ENCODE measurements around the gene SEC14L2. TPM values are rescaled to one million over a fixed set of nuclear protein-coding genes. Genes with fewer than 3 reads are reported as not detected.
"Not testable (repeated sequence)": the region's sequence is repeated elsewhere in the genome, so short reads cannot be mapped to it uniquely, and the experiment has no call there.

The SEC14L2 gene
- total RNA-seq, 1 donor from 2014 or later, result 20.6 TPM

DNA sequence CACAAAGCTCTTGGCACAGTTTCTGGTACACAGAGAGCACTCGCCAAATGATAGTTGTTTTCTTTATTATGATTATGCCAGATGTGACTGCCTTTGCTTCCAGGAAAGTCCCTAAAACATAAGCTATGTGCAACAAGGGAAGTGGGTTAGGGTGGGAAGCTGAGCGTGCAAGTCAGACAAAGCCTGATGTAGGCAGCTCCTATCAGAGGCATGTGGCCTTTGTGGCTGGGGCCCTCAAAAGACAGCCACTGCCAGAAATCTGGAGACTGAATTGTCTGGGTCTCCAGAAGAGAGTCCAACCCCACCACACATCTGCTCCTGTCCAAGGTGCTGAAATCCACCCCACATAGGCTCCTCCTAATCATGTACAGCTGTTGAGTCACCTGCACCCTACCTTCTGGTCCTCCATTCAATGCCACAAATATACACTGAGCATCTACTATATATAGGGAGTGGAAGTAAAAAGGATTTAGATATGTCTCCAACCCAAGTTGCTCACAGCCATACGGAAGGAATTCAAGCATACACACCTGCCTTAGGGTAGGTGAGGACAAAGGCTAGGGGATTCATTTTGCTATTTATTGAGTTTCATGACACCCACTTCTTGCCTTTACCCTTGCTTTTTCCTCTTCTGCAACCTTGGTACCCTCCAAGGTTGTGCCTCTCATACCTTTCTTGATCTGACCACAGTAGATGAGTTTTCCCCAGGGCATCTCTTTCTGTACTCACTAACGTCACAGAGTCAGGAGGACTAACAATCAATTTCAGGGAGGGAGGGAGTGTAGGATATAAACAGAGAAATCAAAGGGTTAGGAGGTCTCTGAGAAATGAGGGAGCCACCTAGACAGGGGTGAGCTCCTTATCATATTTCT, 62.6 kb downstream of the SEC14L2 start:
- Histone ChIP-seq H3K27me3 (no peaks in the 10 kb centered on the region), H3K9me3 (no peaks in the 10 kb centered on the region), H3K27ac (no peak overlapping the region), H3K4me1 (no peaks in the 10 kb centered on the region), H3K36me3 (no peaks in the 10 kb centered on the region), H3K4me3 (no peak overlapping the region)
- no peak for DNase-seq (ENCODE audit: extremely low spot score in 2 of 2)
- TF ChIP-seq POLR2A (IDR thresholded peaks at IDR 0.05), result no peak
- TF ChIP-seq POLR2AphosphoS5 (IDR thresholded peaks at IDR 0.05; ENCODE audit: insufficient read depth in 1 of 2, low read depth in 1 of 2), result no peak
- no peak for TF ChIP-seq CTCF (IDR thresholded peaks at IDR 0.05)
- intact Hi-C loops (cut with DNase I), result no loop called here

DNA sequence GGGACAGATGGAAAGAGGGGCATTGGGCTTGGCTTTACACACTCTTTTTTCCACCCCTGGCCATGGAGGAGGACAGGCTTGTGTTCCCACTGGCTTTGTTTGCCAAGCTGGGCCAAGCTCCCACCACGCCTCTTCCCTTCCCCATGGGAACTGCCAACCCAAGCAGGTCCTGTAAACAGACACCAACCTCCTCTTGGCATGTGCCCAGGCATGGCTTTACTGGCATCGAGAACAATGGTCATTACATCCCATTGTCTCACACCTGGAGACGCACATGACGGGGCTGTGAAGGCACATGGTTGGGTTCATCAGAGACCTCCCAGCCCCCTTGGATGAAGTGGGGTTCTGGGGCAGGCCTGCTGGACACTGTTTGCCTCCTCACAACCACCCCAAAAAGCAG, 63.3 kb downstream of the SEC14L2 start:
- Histone ChIP-seq H3K27me3 (no peaks in the 10 kb centered on the region), H3K4me1 (no peaks in the 10 kb centered on the region), H3K36me3 (no peaks in the 10 kb centered on the region), H3K9me3 (no peaks in the 10 kb centered on the region), H3K4me3 (no peak overlapping the region), H3K27ac (no peak overlapping the region)
- TF ChIP-seq POLR2AphosphoS5 (IDR thresholded peaks at IDR 0.05; ENCODE audit: insufficient read depth in 1 of 2, low read depth in 1 of 2), result no peak
- TF ChIP-seq CTCF (IDR thresholded peaks at IDR 0.05), result no peak
- no peak for TF ChIP-seq POLR2A (IDR thresholded peaks at IDR 0.05)
- no peak for DNase-seq (ENCODE audit: extremely low spot score in 2 of 2)
- intact Hi-C loops (cut with DNase I), result no loop called here

- intact Hi-C loops (cut with DNase I), result not testable (repeated sequence)
Measured at GRCh38 chr22:30460555-30460954, 63.7 kb downstream of the SEC14L2 start.

GRCh38 chr22:30469165-30469564, 72.3 kb downstream of the SEC14L2 start:
- no peak overlapping the region for H3K4me3 ChIP-seq
- H3K27ac ChIP-seq, result no peak overlapping the region
- no peak for DNase-seq (ENCODE audit: extremely low spot score in 2 of 2)
- H3K4me1 ChIP-seq, result no peaks in the 10 kb centered on the region
- no peak for TF ChIP-seq CTCF (IDR thresholded peaks at IDR 0.05)
- TF ChIP-seq POLR2AphosphoS5 (IDR thresholded peaks at IDR 0.05; ENCODE audit: insufficient read depth in 1 of 2, low read depth in 1 of 2), result no peak
- H3K27me3 ChIP-seq, result no peaks in the 10 kb centered on the region
- no peaks in the 10 kb centered on the region for H3K9me3 ChIP-seq
- intact Hi-C loops (cut with DNase I), result no loop called here
- no peaks in the 10 kb centered on the region for H3K36me3 ChIP-seq

More at GRCh38 chr22:30460555-30460954, 63.7 kb downstream of the SEC14L2 start:
- not testable (repeated sequence) for H3K4me3 ChIP-seq; H3K27me3 ChIP-seq; H3K9me3 ChIP-seq; H3K4me1 ChIP-seq; H3K36me3 ChIP-seq; DNase-seq (ENCODE audit: extremely low spot score in 2 of 2); H3K27ac ChIP-seq

DNA sequence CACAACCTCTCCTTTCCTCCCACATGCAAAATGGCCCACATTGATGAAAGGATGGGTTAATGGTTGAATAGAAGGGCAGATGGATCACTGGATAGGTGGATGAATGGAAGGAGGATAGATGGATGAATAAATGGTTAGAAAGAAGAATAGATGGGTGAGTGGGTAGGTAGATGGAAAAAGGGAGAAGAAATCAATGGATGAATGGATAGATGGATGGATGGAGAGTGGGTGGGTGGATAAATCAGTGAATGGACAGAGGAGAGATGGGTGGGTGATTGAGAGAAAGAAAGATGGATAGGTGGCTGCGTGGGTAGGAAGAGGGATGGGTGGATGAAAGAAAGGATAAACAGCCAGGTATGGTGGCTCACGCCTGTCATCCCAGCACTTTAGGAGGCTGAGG, 73.8 kb downstream of the SEC14L2 start:
- DNase-seq (ENCODE audit: extremely low spot score in 2 of 2), result no peak
- Histone ChIP-seq H3K9me3 (no peaks in the 10 kb centered on the region), H3K4me3 (no peak overlapping the region), H3K4me1 (no peaks in the 10 kb centered on the region), H3K27me3 (no peaks in the 10 kb centered on the region), H3K27ac (no peak overlapping the region), H3K36me3 (no peaks in the 10 kb centered on the region)
- no peak for TF ChIP-seq CTCF (IDR thresholded peaks at IDR 0.05)
- TF ChIP-seq POLR2A (IDR thresholded peaks at IDR 0.05), result no peak
- no peak for TF ChIP-seq POLR2AphosphoS5 (IDR thresholded peaks at IDR 0.05; ENCODE audit: insufficient read depth in 1 of 2, low read depth in 1 of 2)
- intact Hi-C loops (cut with DNase I), result no loop called here
